ENCODE data around the gene CELF6. TPM values are rescaled to one million over a fixed set of nuclear protein-coding genes. Genes with fewer than 3 reads are reported as not detected.

The CELF6 gene
- total RNA-seq, 2 experiments from 2014 or later, result 0.19 TPM

Other genes starting within 250 kb of the CELF6 start
- 10 to 100 TPM; 18.3 to 20.2 TPM for gene MYO9A, start 202.0 kb downstream of the CELF6 start, total RNA-seq
- 1 to 10 TPM; 2.5 TPM for gene SENP8, start 201.8 kb downstream of the CELF6 start, total RNA-seq
- gene GRAMD2A, start 122.4 kb downstream of the CELF6 start, total RNA-seq, result not detected
- gene PKM, start 89.0 kb downstream of the CELF6 start, total RNA-seq, result 1,000 to 10,000 TPM; 2,032 to 2,053 TPM
- gene PARP6, start 47.6 kb downstream of the CELF6 start, total RNA-seq, result 10 to 100 TPM; 42.8 to 44.5 TPM
- 10 to 100 TPM; 57.5 to 59.8 TPM for gene HEXA, start 55.9 kb upstream of the CELF6 start, total RNA-seq
- gene TMEM202, start 78.1 kb upstream of the CELF6 start, total RNA-seq, result not detected
- gene ARIH1, start 154.2 kb upstream of the CELF6 start, total RNA-seq, result 100 to 1,000 TPM; 169 to 187 TPM

All from activated CD4-positive, alpha-beta memory T cell treated with anti-CD3 and anti-CD28 coated beads for 36 hours (primary cell).